AG08396 (cell line): ENCODE results near the gene UBE2H.

ENCODE experiments used
- DNase-seq: peaks from one replicate; pipeline ENCODE4 v3.0.0; 2012; ENCODE audit warnings: low spot score, mixed read lengths

The UBE2H gene

GRCh38 chr7:129786825-129787563 is 165.8 kb downstream of the UBE2H start:
- DNase-seq: no peak

- DNase-seq: no peak
These were observed 166.9 kb downstream of the UBE2H start for GRCh38 chr7:129785685-129786514.

- DNase-seq: no peak
These were observed 167.7 kb downstream of the UBE2H start for GRCh38 chr7:129784783-129785684.

- DNase-seq: no peak
These were observed 168.3 kb downstream of the UBE2H start for GRCh38 chr7:129784437-129784782.

GRCh38 chr7:129783584-129783919 is 169.2 kb downstream of the UBE2H start:
- DNase-seq: no peak

- no peak for DNase-seq
These were observed 169.8 kb downstream of the UBE2H start for GRCh38 chr7:129782818-129783583.

- DNase-seq: no peak
These were observed 170.6 kb downstream of the UBE2H start for GRCh38 chr7:129781928-129782817.

GRCh38 chr7:129780974-129781927 is 171.5 kb downstream of the UBE2H start:
- DNase-seq: no peak
